GM18909 (cell line): Measurements from ENCODE around the gene ATXN1.
"Not testable (repeated sequence)": the region's sequence is repeated elsewhere in the genome, so short reads cannot be mapped to it uniquely, and the experiment has no call there.

Experiments used
- ATAC-seq: cut with Tn5 transposase; IDR thresholded peaks from one replicate; pipeline ENCODE4 v1.9.1; 2021; ENCODE audit warnings: mild to moderate bottlenecking; ENCODE audit not compliant: unreplicated experiment, poor library complexity

Gene ATXN1

GRCh38 chr6:16705081-16705993, 55.9 kb downstream of the ATXN1 start:
- no peak for ATAC-seq

- peak; percentile 48 for ATAC-seq
These were observed 56.7 kb downstream of the ATXN1 start for GRCh38 chr6:16704401-16705045.

GRCh38 chr6:16702627-16703378, 58.5 kb downstream of the ATXN1 start:
- ATAC-seq, result not testable (repeated sequence)

GRCh38 chr6:16700916-16701234, 60.4 kb downstream of the ATXN1 start:
- no peak for ATAC-seq

GRCh38 chr6:16700202-16700915, 60.9 kb downstream of the ATXN1 start:
- ATAC-seq, result no peak

GRCh38 chr6:16698997-16699868, 62.0 kb downstream of the ATXN1 start:
- no peak for ATAC-seq

GRCh38 chr6:16698162-16698533, 63.1 kb downstream of the ATXN1 start:
- no peak for ATAC-seq

GRCh38 chr6:16697437-16698161, 63.7 kb downstream of the ATXN1 start:
- ATAC-seq, result no peak

- ATAC-seq, result no peak
These were observed 64.8 kb downstream of the ATXN1 start for GRCh38 chr6:16696496-16696895.

GRCh38 chr6:16694781-16695578, 66.3 kb downstream of the ATXN1 start:
- peak; percentile 57 for ATAC-seq

- ATAC-seq, result no peak
These were observed 69.9 kb downstream of the ATXN1 start for GRCh38 chr6:16691324-16691723.

GRCh38 chr6:16690608-16691142, 70.6 kb downstream of the ATXN1 start:
- ATAC-seq, result peak; percentile 79

GRCh38 chr6:16689788-16690607, 71.3 kb downstream of the ATXN1 start:
- ATAC-seq, result no peak

- no peak for ATAC-seq
These were observed 72.2 kb downstream of the ATXN1 start for GRCh38 chr6:16688984-16689636.

- no peak for ATAC-seq
These were observed 72.8 kb downstream of the ATXN1 start for GRCh38 chr6:16688436-16688835.

- ATAC-seq, result no peak
These were observed 74.2 kb downstream of the ATXN1 start for GRCh38 chr6:16687045-16687444.
